Measurements from ENCODE around the gene RAP1GAP. TPM values are rescaled to one million over a fixed set of nuclear protein-coding genes. Genes with fewer than 3 reads are reported as not detected.

RAP1GAP gene
- total and polyA plus RNA-seq, 2 experiments from 2014 or later, result 0.41 to 0.97 TPM

DNA sequence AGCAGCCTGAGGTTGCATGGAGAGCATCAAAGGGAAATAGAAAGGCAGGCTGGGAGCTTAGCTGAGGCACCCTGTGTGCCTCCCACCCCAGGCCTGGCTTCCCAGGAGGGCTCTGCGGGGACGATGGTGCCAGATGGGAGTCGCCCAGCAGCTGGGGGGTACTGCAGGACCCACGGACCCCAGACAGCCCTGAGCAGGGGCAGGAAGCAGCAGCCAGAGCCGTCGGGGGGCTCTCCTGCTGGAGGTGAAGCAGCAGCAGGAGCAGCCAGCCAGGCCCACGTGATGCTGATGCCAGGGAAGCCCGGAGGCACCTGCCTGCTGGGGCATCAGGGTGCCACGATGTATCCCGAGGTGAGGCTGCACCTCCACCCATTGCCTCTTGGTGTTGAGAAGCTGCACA is 20.4 kb downstream of the RAP1GAP start:
- Histone ChIP-seq H3K9me2 (ENCODE audit: insufficient read depth) (no peaks in the 10 kb centered on the region), H2AFZ (no peak overlapping the region), H3K79me2 (ENCODE audit: insufficient read depth) (no peaks in the 10 kb centered on the region), H3K27me3 (replicated peaks; ENCODE audit: insufficient read depth) (peaks cover 12% of the 10 kb centered on the region), H3K9ac (no peak overlapping the region), H3K27ac (no peak overlapping the region), H3K36me3 (ENCODE audit: low read depth) (no peaks in the 10 kb centered on the region), H3K4me2 (ENCODE audit: unreplicated experiment) (no peak overlapping the region), H3K4me1 (ENCODE audit: insufficient read depth) (no peaks in the 10 kb centered on the region), H3K4me3 (no peak overlapping the region), H3F3A (ENCODE audit: insufficient read depth) (no peaks in the 10 kb centered on the region), H3K9me3 (ENCODE audit: low read depth) (no peaks in the 10 kb centered on the region), H4K20me1 (ENCODE audit: insufficient read depth) (no peaks in the 10 kb centered on the region)
- DNase-seq, result no peak
- in situ Hi-C loops (cut with MboI), result no loop called here
- 31 to 45% methylated on average over 7 to 8 of the region's 10 CpGs for WGBS, 2 experiments (ENCODE audit: low coverage in 1 of 2, low lambda C conversion rate in 2 of 2, missing lambda C conversion rate in 2 of 2)
- TF ChIP-seq EZH2phosphoT487 (IDR thresholded peaks at IDR 0.05; ENCODE audit: insufficient read depth, low read depth) (no peak), EZH2 (IDR thresholded peaks at IDR 0.05; ENCODE audit: insufficient read depth, poor library complexity, severe bottlenecking) (no peak)

DNA sequence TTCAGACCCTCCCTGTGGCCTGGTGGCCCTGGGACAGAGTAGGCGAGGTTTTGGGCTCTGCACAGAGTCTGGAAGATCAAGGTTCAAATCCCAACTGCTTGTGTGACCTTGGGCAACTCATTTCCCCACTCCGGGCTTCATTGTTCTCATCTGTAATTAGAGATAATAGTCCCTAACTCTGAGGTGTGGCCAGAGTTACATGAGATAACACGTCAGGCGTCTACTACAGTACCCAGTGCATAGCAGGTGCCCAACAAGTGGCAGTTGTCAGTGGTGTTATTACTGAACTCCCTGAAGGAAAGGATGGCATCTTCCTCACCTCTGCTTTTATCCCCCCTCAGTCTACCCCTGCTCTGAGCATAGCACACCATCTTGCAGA is 20.8 kb downstream of the RAP1GAP start:
- no peak overlapping the region for H3K4me2 ChIP-seq (ENCODE audit: unreplicated experiment)
- WGBS, 2 experiments (ENCODE audit: low coverage in 1 of 2, low lambda C conversion rate in 2 of 2, missing lambda C conversion rate in 2 of 2), result 33% methylated on average over 4 of the region's 4 CpGs
- no peaks in the 10 kb centered on the region for H4K20me1 ChIP-seq (ENCODE audit: insufficient read depth)
- H3K9me3 ChIP-seq (ENCODE audit: low read depth), result no peaks in the 10 kb centered on the region
- no peaks in the 10 kb centered on the region for H3K4me1 ChIP-seq (ENCODE audit: insufficient read depth)
- H3F3A ChIP-seq (ENCODE audit: insufficient read depth), result no peaks in the 10 kb centered on the region
- TF ChIP-seq EZH2 (IDR thresholded peaks at IDR 0.05; ENCODE audit: insufficient read depth, poor library complexity, severe bottlenecking), result no peak
- TF ChIP-seq EZH2phosphoT487 (IDR thresholded peaks at IDR 0.05; ENCODE audit: insufficient read depth, low read depth), result no peak
- H3K9ac ChIP-seq, result no peak overlapping the region
- no peaks in the 10 kb centered on the region for H3K9me2 ChIP-seq (ENCODE audit: insufficient read depth)
- H3K27ac ChIP-seq, result no peak overlapping the region
- in situ Hi-C loops (cut with MboI), result no loop called here
- DNase-seq, result no peak
- H3K36me3 ChIP-seq (ENCODE audit: low read depth), result no peaks in the 10 kb centered on the region
- no peak overlapping the region for H3K4me3 ChIP-seq
- H3K79me2 ChIP-seq (ENCODE audit: insufficient read depth), result no peaks in the 10 kb centered on the region
- peaks cover 12% of the 10 kb centered on the region for H3K27me3 ChIP-seq (replicated peaks; ENCODE audit: insufficient read depth)
- no peak overlapping the region for H2AFZ ChIP-seq

DNA sequence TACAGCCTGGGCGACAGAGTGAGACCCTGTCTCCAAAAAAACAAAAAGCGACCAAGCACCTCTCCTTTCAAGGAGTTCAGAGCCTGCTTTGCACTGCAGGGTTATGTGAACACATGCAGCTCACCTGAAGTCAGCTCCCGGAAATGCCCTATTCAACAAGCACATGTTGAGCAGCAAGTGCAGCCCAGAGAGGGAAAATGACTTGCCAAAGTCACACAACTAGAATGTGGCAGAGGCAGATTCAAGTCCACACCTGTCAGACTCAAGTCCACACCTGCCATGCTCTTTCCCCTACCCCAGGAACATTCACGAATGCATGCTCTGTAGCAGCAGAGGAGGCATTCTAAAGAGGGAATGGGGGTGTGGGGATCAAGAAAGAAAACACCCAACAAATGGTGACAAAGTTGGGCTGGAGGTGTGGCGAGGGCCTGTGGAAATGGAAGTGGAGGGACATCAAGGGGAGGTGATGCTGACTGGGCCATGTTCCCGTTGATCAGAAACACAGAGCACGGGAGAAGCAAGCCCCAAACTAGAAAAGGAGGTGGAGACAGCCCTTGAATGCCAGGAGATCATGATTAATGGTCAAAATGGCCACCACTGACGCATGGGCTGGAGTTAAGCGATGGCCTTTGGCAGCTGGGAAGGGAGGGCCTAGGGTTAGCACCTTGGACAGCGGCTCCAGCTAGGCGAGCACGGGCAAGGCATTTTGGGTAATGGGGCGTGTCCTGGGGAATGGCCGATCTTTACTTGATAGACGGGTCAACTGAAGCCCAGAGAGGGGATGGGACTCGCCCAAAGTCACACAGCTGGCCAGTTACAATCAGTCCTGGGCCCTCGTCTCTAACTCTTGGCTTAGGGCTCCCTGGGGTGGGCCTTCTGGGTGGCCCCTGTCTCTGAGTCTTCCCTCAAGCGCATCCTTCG is 21.5 kb downstream of the RAP1GAP start:
- Histone ChIP-seq H3F3A (ENCODE audit: insufficient read depth) (no peaks in the 10 kb centered on the region), H3K27ac (no peak overlapping the region), H3K9me3 (ENCODE audit: low read depth) (no peaks in the 10 kb centered on the region), H2AFZ (no peak overlapping the region), H3K9me2 (ENCODE audit: insufficient read depth) (no peaks in the 10 kb centered on the region), H3K4me1 (ENCODE audit: insufficient read depth) (no peaks in the 10 kb centered on the region), H3K4me3 (no peak overlapping the region), H4K20me1 (ENCODE audit: insufficient read depth) (no peaks in the 10 kb centered on the region), H3K36me3 (ENCODE audit: low read depth) (no peaks in the 10 kb centered on the region), H3K27me3 (replicated peaks; ENCODE audit: insufficient read depth) (peaks cover 12% of the 10 kb centered on the region), H3K9ac (no peak overlapping the region), H3K79me2 (ENCODE audit: insufficient read depth) (no peaks in the 10 kb centered on the region), H3K4me2 (ENCODE audit: unreplicated experiment) (no peak overlapping the region)
- DNase-seq, result peak; percentile 78
- TF ChIP-seq EZH2phosphoT487 (IDR thresholded peaks at IDR 0.05; ENCODE audit: insufficient read depth, low read depth) (no peak), EZH2 (IDR thresholded peaks at IDR 0.05; ENCODE audit: insufficient read depth, poor library complexity, severe bottlenecking) (no peak)
- 25 to 26% methylated on average over 19 of the region's 19 CpGs for WGBS, 2 experiments (ENCODE audit: low coverage in 1 of 2, low lambda C conversion rate in 2 of 2, missing lambda C conversion rate in 2 of 2)
- in situ Hi-C loops (cut with MboI), result no loop called here

DNA sequence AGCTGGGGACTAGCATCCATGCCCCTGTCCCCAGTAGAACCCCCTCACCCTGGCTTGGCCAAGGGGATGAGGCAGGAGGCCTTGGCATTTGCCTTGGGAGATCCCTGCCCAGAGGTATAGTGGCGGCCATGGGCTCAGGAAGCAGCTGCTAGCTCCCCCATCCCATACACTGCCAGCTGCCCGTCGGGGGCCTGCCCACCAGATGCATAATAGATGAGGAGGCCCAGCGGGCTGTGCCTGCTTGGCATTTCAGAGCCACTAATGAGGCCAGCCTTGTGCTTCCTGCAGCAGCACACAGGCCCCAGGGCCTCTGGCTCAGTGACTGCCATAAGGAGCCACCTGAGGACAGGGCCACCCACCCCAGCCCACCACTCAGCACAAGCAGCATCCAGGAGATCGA is 23.6 kb downstream of the RAP1GAP start:
- in situ Hi-C loops (cut with MboI), result no loop called here
- H3K79me2 ChIP-seq (ENCODE audit: insufficient read depth), result no peaks in the 10 kb centered on the region
- no peaks in the 10 kb centered on the region for H3K4me1 ChIP-seq (ENCODE audit: insufficient read depth)
- no peaks in the 10 kb centered on the region for H4K20me1 ChIP-seq (ENCODE audit: insufficient read depth)
- no peaks in the 10 kb centered on the region for H3K9me2 ChIP-seq (ENCODE audit: insufficient read depth)
- no peaks in the 10 kb centered on the region for H3K9me3 ChIP-seq (ENCODE audit: low read depth)
- TF ChIP-seq EZH2 (IDR thresholded peaks at IDR 0.05; ENCODE audit: insufficient read depth, poor library complexity, severe bottlenecking) (no peak), EZH2phosphoT487 (IDR thresholded peaks at IDR 0.05; ENCODE audit: insufficient read depth, low read depth) (no peak)
- H3K4me3 ChIP-seq, result no peak overlapping the region
- no peaks in the 10 kb centered on the region for H3F3A ChIP-seq (ENCODE audit: insufficient read depth)
- no peak overlapping the region for H3K27ac ChIP-seq
- no peak for DNase-seq
- no peak overlapping the region for H2AFZ ChIP-seq
- no peaks in the 10 kb centered on the region for H3K36me3 ChIP-seq (ENCODE audit: low read depth)
- H3K4me2 ChIP-seq (ENCODE audit: unreplicated experiment), result no peak overlapping the region
- no peaks in the 10 kb centered on the region; the same call in 1 of the 2 replicates for H3K27me3 ChIP-seq (replicated peaks; ENCODE audit: insufficient read depth)
- WGBS, 2 experiments (ENCODE audit: low coverage in 1 of 2, low lambda C conversion rate in 2 of 2, missing lambda C conversion rate in 2 of 2), result 64 to 68% methylated on average over 5 of the region's 5 CpGs
- H3K9ac ChIP-seq, result no peak overlapping the region
